Activated CD8-positive, alpha-beta T cell treated with anti-CD3 and anti-CD28 coated beads for 36 hours (primary cell): ENCODE measurements around the gene MIP. TPM values are rescaled to one million over a fixed set of nuclear protein-coding genes. Genes with fewer than 3 reads are reported as not detected.
"Not testable (repeated sequence)": the region's sequence is repeated elsewhere in the genome, so short reads cannot be mapped to it uniquely, and the experiment has no call there.

Source experiments
- ATAC-seq: fragments of 200-7000 bp; cut with Tn5 transposase; one replicate; pipeline ENCODE4 v1.10.0; 2021; ENCODE audit warnings: mild to moderate bottlenecking, moderate library complexity
- CTCF ChIA-PET: fragments of 350-600 bp; sonication (Branson Sonifier 250); formaldehyde crosslinking; loops from one replicate; lab custom pipeline; 2021; ENCODE audit warnings: antibody characterized with exemption; lab: Charles Lee
- POLR2A ChIA-PET: fragments of 350-600 bp; sonication (Branson Sonifier 250); formaldehyde crosslinking; loops from one replicate; lab custom pipeline; 2021; ENCODE audit warnings: antibody characterized with exemption; lab: Charles Lee
- DNase-seq: peaks from one replicate; pipeline ENCODE4 v3.0.0-alpha.2; 2020
- H3K27ac Mint-ChIP-seq: one replicate; pipeline ENCODE4 v1.8.0; 2021; ENCODE audit warnings: mild to moderate bottlenecking, mixed read lengths
- H3K27me3 Mint-ChIP-seq: one replicate; pipeline ENCODE4 v1.8.0; 2021; ENCODE audit warnings: mixed read lengths
- H3K36me3 Mint-ChIP-seq: one replicate; pipeline ENCODE4 v1.8.0; 2021; ENCODE audit warnings: low read depth, mixed read lengths
- H3K4me1 Mint-ChIP-seq: one replicate; pipeline ENCODE4 v1.8.0; 2021; ENCODE audit warnings: low read depth, mixed read lengths
- H3K4me3 Mint-ChIP-seq: one replicate; pipeline ENCODE4 v1.8.0; 2021; ENCODE audit warnings: mild to moderate bottlenecking, moderate library complexity, mixed read lengths
- H3K9me3 Mint-ChIP-seq: one replicate; pipeline ENCODE4 v1.8.0; 2021; ENCODE audit warnings: mixed read lengths
- intact Hi-C: fragments of 100-400 bp; cut with micrococcal nuclease; formaldehyde crosslinking; loops from one replicate; pipeline ENCODE4 v1.10.0; 2022
- total RNA-seq, 2 experiments: library from RNA; stranded (reverse); gene quantifications; one replicate each; pipeline ENCODE4 v1.2.3, GENCODE V29; 2021
- TF ChIP-seq, protein P1 (sequence below): fragments of 200-600 bp; IDR thresholded peaks from one replicate; pipeline ENCODE4 v1.8.0; 2022; ENCODE audit warnings: antibody characterized with exemption, mild to moderate bottlenecking

The MIP gene
- total RNA-seq, 2 experiments from 2014 or later, result not detected

DNA sequence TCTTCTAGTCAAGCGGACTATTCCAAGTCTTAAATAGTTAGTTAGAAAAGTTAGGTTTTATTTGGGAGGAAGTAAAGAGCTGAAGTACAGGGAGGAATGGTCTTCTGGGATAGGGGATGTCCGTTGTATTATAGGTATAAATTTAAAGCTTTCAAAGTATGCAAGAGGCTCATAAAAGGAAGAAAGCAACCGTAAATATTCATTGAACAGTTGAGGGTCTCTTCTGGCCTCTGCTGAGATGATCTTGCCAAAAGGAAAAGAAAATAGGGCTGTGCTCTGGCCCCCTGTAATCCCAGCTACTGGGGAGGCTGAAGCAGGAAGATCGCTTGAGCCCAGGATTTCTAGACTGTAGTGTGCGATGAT is 4.9 kb downstream of the MIP start:
- DNase-seq (no peak), ATAC-seq (no peak)
- H3K4me3 Mint-ChIP-seq, result peak overlapping the region; percentile 88
- intact Hi-C loops, result no loop called here
- H3K36me3 Mint-ChIP-seq, result peaks cover 15% of the 10 kb centered on the region
- H3K4me1 Mint-ChIP-seq, result peaks cover 20% of the 10 kb centered on the region
- H3K27me3 Mint-ChIP-seq, result no peaks in the 10 kb centered on the region
- peaks cover 2% of the 10 kb centered on the region for H3K9me3 Mint-ChIP-seq
- ChIA-PET CTCF (interaction anchor here (0.8 to 3.9 kb wide), 9 partner anchors 9 to 330 kb away, joined by 3 to 35 read pairs (median 4); partner anchors contain the start of genes ANKRD52 and STAT2), POLR2A (interaction anchor here (0.8 to 2.5 kb wide), 15 partner anchors 11 to 191 kb away, joined by 3 to 14 read pairs (median 4); partner anchors contain the start of genes ANKRD52, IL23A, PAN2 and RBMS2)
- peak overlapping the region; percentile 93 for H3K27ac Mint-ChIP-seq
- TF ChIP-seq, protein P1, sequence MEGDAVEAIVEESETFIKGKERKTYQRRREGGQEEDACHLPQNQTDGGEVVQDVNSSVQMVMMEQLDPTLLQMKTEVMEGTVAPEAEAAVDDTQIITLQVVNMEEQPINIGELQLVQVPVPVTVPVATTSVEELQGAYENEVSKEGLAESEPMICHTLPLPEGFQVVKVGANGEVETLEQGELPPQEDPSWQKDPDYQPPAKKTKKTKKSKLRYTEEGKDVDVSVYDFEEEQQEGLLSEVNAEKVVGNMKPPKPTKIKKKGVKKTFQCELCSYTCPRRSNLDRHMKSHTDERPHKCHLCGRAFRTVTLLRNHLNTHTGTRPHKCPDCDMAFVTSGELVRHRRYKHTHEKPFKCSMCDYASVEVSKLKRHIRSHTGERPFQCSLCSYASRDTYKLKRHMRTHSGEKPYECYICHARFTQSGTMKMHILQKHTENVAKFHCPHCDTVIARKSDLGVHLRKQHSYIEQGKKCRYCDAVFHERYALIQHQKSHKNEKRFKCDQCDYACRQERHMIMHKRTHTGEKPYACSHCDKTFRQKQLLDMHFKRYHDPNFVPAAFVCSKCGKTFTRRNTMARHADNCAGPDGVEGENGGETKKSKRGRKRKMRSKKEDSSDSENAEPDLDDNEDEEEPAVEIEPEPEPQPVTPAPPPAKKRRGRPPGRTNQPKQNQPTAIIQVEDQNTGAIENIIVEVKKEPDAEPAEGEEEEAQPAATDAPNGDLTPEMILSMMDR, result no peak

GRCh38 chr12:56448860-56449621 is 5.4 kb downstream of the MIP start, which contains the start of gene TIMELESS:
Gene TIMELESS (minus strand): TSS chr12:56449426. CDS start chr12:56434170, 15,256 bp downstream.
- Mint-ChIP-seq H3K27me3 (no peaks in the 10 kb centered on the region), H3K4me3 (peak within 1 kb of the TSS; percentile 88)

GRCh38 chr12:56443208-56443607 is 11.2 kb downstream of the MIP start:
- H3K27ac Mint-ChIP-seq, POLR2A ChIA-PET, DNase-seq, H3K9me3 Mint-ChIP-seq, H3K27me3 Mint-ChIP-seq, intact Hi-C loops, H3K4me3 Mint-ChIP-seq, CTCF ChIA-PET, ATAC-seq: not testable (repeated sequence)
- H3K4me1 Mint-ChIP-seq, result peaks cover 19% of the 10 kb centered on the region
- H3K36me3 Mint-ChIP-seq, result peaks cover 32% of the 10 kb centered on the region

More at GRCh38 chr12:56448860-56449621, 5.4 kb downstream of the MIP start, which contains the start of gene TIMELESS:
- Mint-ChIP-seq H3K9me3 (peaks cover 6% of the 10 kb centered on the region), H3K36me3 (peaks cover 20% of the 10 kb centered on the region), H3K4me1 (peaks cover 24% of the 10 kb centered on the region), H3K27ac (peak within 1 kb of the TSS; percentile 93)
- intact Hi-C loops, result no loop called here
- POLR2A ChIA-PET, result interaction anchor here (0.6 to 2.5 kb wide), 19 partner anchors 12 to 180 kb away, joined by 3 to 14 read pairs (median 4); partner anchors contain the start of genes IL23A, PAN2, RBMS2 and SPRYD4
- TF ChIP-seq, protein P1, result no peak
- DNase-seq (peak; percentile 86), ATAC-seq (peak; percentile 97)
- CTCF ChIA-PET, result interaction anchor here (0.8 to 3.9 kb wide), 14 partner anchors 9 to 330 kb away, joined by 3 to 35 read pairs (median 4); partner anchors contain the start of genes ANKRD52 and STAT2

GRCh38 chr12:56437430-56438176 is 16.9 kb downstream of the MIP start:
- ATAC-seq (no peak), DNase-seq (no peak)
- Mint-ChIP-seq H3K27ac (no peak overlapping the region), H3K4me1 (peaks cover 3% of the 10 kb centered on the region), H3K9me3 (no peaks in the 10 kb centered on the region), H3K4me3 (no peak overlapping the region), H3K27me3 (no peaks in the 10 kb centered on the region), H3K36me3 (peaks cover 12% of the 10 kb centered on the region)
- TF ChIP-seq, protein P1, result no peak
- ChIA-PET CTCF (interaction anchor here (1.5 to 2.3 kb wide), 3 partner anchors 11 to 75 kb away, joined by 4 to 9 read pairs (median 4); no protein-coding TSS in a partner anchor), POLR2A (interaction anchor here (0.6 to 1.4 kb wide), 2 partner anchors 12 to 85 kb away, joined by 3 to 4 read pairs; no protein-coding TSS in a partner anchor)
- intact Hi-C loops, result no loop called here

GRCh38 chr12:56434828-56435227 is 19.6 kb downstream of the MIP start:
- POLR2A ChIA-PET, result no interaction called here

More at GRCh38 chr12:56434828-56435227, 19.6 kb downstream of the MIP start:
- no peak for DNase-seq
- CTCF ChIA-PET, result interaction anchor here (1.1 kb wide), 1 partner anchor 10 kb away, joined by 4 read pairs; no protein-coding TSS in a partner anchor
- H3K36me3 Mint-ChIP-seq, result peaks cover 19% of the 10 kb centered on the region
- no peaks in the 10 kb centered on the region for H3K4me1 Mint-ChIP-seq
- TF ChIP-seq, protein P1, result no peak
- H3K27me3 Mint-ChIP-seq, result no peaks in the 10 kb centered on the region
- no peak overlapping the region for H3K4me3 Mint-ChIP-seq
- intact Hi-C loops, result no loop called here
- ATAC-seq, result no peak
- H3K27ac Mint-ChIP-seq, result no peak overlapping the region
- no peaks in the 10 kb centered on the region for H3K9me3 Mint-ChIP-seq
